SK-N-DZ (cell line): ENCODE data around the gene JOSD1.
A peak's percentile ranks its signal among the peaks of the same experiment; 100 is the strongest.
"Not testable (repeated sequence)": the region's sequence is repeated elsewhere in the genome, so short reads cannot be mapped to it uniquely, and the experiment has no call there.

ENCODE experiments used
- DNase-seq: peaks from one replicate; pipeline ENCODE4 v3.0.0-alpha.2; 2015; ENCODE audit warnings: low spot score

Gene JOSD1

DNA sequence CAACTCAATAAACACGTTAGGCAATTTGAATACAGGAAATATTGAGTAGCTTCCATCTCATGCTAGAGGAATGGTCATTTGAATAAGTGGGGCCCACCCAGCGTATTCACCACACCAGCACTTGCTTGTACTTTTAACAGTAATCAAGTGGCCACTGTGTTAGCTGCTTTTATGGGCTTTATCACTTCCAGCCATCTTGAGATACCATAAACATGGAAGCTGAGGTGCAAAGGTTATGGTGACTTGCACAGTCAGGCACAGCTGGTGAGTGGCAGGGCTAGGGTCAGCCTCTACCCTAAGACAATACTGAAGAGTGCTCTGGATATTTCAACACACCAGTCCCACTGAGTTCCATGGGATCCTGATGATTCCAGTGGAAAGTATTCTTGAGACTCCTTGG is 6.7 kb downstream of the JOSD1 start:
- no peak for DNase-seq

DNA sequence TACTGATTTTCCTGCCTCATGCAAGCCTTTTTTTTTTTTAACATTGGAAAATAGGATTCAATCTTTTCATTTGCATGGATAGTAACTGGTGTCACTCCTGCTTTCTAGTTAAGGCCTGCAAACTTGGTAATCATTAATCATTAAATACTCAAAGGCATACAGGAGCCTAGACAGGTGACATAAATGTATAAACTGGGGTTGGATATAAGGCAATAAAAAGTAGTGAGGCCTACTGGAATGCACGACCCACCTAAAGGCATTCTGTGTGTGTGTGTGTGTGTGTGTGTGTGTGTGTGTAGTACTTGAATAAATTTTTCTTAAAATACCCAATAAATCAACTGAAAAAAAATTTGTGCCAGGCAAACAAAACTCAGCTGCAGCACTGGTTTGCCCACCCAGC is 11.1 kb downstream of the JOSD1 start:
- no peak for DNase-seq

DNA sequence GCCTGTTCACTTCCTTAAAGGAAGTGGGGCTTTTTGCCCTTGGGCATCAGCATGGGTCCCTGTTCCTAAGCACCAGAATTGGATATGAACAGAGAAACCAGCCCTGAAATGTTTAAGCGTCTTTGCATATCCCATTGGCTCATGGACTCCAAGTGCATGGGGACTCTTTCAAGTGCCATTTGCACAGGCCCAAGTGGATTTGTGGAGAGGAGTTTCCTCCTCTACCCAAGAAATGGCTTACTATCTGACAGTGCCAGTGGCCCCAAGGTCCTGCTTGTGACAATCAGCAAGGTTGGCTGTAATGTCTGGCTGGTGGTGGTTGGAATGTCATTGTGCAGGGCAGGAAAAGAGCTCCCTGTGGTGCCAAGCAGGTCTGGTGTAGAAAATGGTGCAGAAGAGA is 15.0 kb downstream of the JOSD1 start:
- no peak for DNase-seq

DNA sequence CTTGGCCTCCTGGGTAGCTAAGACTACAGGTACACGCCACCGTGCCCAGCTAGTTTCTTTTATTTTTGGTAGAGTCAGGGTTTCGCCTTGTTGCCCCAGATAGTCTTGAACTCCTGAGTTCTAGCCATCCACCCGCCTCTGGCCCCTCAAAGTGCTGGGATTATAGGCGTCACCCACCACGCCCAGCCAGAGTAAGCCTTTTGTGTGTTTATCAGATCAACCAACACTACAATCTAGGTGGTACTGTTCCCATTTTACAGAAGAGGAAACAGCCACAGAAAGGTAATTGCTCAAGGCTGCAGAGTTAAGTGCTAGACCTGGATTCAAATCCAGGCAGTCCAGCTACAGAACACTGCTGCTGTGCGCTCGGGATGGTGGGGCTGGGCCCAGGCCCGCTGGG is 15.8 kb downstream of the JOSD1 start:
- DNase-seq: no peak

DNA sequence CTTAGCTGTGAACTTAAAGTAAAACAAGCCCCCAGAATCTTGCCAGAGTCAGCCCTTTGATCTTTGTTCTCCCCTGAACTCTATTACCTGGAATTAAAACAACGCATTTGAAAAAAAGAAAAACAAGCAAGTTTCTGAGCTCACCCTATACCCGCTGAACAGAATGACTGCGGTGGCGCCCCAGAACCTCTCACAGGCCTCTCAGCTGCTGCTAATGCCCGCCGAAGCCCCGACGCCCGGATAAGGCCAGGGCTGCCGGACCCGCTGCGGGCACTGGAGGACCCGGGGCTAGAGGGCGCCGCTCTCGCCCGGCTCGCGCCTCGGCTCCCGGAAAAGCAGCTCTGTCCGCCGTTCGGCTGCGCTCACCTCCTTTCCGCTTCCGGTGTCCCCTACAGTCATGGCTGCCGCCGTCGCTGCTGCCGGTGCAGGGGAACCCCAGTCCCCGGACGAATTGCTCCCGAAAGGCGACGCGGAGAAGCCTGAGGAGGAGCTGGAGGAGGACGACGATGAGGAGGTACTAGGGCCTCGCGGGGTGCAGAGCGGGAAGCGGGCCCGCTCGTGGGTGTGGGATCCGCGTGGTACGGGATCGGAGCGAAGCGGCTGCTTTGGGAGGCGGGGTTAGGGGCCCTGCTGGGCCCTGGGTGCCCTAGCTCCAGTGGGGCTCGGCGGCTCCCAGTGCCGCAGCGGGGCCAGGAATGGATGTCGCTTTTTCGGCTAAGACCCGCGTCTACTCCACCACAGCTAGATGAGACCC is 19.0 kb downstream of the JOSD1 start, which contains the start of gene TOMM22:
Gene TOMM22, plus strand, starts transcription at position 376 of the 754 bp plus-strand sequence. Its CDS starts 22 bp downstream, at position 398.
- DNase-seq: peak; percentile 85

DNA sequence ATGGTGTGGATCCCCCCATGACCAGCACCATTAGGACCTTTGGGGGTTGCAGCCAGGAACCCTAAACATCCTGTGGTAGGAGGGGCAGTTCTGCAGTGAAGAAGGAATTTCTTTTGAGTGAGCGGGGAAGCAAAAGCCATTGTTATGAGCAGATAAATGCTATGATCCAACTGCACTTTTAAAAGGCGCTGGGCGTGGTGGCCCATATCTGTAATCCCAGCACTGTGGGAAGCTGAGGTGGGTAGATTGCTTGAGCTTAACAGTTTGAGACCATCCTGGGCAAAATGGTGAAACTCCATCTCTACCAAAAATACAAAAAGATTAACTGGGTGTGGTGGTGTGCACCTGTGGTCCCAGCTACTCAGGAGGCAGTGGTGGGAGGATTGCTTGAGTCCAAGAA is 24.9 kb downstream of the JOSD1 start:
- no peak for DNase-seq

DNA sequence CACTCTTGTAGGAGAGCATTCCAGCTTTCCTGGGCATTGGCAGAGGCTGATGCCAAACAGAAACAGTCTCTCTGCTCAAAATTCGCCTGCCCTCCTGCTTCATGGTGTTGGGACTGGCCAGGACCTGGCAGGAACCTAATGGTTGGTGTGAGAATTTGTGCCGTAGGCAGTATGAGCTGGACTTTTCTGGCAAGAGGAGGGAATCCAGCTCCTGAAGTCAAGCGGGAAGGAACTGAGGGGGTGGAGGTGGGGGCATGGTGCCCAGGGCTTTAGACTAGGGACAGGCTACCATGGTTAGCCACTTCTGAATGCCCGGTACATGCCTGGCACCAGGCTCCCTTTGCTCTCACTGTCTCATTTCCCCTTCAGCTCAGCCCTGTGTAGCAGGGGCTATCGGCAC is 25.9 kb downstream of the JOSD1 start:
- DNase-seq: no peak

DNA sequence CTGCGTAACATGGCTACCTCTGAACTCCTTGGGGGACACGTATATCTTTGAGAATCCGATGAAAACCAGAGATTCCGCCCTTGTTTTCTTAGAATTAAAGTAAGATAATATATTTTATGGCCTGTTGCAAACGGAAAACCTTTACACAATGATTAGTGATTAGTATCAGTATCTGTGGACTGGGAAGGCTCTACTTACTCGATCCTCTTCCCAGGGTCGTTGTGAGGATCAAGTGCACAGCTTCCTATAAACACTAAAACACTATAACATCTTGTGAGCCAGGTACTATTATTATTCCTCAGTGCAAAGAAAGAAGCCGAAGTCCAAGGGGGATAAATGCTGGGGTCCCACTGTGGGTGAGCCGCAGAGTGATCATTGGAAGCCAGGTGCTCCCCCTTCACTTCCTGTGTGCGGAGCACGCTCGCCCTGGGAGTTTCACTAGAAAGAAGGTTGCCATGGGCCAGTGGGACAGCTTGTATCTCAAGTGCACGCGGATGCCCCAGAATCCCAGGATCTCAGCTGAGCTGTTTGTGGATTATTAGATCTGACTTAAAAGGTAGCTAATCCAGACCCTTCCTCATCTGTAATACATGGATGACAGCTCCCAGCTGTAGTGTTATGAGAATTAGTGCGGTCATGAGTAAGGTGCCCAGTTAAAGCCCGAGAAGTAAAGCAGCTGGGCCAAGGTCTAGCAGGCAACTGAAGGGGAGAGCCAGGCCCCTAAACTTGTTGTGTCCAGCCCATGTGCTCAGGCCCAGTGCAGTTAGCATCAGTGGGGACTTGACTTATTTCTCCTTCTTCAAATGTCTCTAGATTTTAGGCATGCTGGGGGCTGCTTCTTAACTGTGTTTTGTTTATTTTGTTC is 43.5 kb downstream of the JOSD1 start:
- peak; percentile 31 for DNase-seq

DNA sequence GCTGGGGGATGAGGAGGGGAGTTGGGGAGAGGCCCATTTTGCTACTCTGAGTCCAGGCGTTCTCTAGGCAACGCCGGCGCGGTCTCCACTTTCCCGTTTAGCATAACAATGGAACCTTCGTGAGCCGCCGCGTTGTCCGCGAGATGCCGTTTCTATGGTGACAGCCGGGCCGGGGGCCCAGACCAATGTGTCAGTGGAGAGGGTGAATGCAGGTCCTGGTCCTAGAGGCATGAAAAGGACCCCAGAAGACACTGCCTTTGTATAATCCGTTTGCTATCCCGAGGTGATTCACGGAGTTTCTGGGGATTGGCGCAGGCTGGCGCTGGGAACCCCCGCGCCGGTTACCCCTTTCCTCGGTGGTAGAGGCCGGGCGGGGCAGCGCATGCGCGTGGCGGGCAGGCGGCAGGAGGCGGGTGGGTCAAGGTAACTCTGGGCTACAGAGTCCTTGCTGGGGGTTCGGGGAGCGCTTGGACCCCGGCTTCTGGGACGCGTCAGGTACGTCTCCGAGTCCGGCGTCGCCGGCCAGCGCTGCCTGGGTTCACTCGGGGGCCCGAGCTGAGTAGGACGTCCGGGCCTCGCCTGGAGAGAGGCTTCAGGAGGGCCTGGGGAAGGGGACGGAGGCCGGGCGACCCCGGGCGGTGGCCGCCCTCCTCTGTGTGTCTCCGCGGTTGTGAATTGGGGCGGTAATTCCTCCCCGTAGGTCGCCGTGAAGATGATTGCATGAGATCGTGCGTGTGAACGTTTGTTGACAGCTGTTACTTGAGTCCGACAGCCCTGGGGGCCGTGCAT is 44.3 kb downstream of the JOSD1 start, which contains the start of the genes CBY1 and FAM227A:
Gene CBY1, plus strand, starts transcription at position 383 of the 789 bp plus-strand sequence. CDS start 11,417 bp downstream, outside the sequence.
Gene FAM227A, minus strand, starts transcription at position 137 of the 789 bp plus-strand sequence. CDS start 6,224 bp downstream, outside the sequence.
- DNase-seq: peak; percentile 85

DNA sequence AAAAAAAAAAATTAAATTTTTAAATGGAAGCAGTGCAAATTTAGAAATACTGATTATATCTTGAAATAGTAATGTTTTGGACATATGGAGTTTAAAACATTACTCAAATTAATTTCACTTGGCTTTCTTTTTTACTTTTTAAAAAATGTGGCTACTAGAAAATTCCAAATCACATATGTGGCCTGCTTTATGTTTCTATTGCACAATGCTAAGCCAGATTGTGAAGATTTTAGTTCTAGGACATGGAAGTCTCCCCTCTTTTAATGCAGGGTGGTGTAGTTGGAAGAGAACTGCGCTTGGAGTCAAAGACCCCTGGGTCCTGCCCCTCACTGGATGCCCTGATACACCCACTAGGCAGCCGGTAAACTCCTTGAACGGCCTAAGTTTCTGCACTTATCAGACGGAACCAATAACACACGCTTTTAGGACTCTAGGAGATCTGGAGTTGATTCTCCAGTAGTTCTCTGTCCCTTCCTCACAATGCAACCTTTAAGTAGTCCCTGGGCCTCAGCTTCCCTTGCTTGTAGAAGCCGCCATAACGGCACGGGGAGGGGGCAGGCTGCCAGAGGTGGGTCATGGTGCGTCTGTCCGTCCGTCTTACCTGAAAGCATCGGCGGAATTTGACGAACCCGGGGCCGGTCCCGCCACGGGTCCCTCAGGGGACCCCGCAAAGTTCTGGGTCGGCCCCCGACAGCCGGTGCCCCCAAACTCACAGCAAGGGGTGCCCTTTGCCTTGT is 45.1 kb downstream of the JOSD1 start:
- peak; percentile 41 for DNase-seq

DNA sequence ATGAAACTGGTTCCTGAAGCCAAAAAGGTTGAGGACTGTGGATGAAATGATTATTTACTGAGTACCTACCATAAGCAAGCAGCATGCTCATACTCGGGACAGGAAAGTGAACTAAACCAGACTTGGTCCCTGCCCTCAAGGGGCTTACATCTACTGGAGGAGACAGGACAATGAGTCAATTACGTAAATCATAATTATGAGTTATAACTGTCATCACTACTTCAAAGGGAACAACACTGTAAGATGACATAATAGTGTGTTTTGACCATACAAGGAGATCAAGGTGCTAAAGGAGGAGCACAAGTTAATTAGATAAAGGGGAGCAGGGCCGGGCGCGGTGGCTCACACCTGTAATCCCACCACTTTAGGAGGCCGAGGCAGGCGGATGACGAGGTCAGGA is 47.0 kb downstream of the JOSD1 start:
- DNase-seq: no peak

DNA sequence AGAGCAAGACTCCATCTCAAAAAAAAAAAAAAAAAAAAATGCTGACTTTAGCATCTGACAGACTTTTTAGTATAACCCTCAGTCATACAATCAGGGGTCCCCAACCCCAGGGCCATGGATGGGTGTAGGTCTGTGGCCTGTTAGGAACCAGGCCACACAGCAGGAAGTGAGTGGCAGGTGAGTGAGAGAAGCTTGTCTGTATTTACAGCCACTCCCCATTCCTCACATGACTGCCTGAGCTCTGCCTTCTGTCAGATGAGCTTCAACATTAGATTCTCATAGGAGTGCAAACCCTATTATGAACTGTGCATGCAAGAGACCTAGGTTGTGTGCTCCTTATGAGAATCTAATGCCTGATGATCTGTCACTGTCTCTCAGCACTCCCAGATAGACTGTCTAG is 47.9 kb downstream of the JOSD1 start:
- DNase-seq: no peak

DNA sequence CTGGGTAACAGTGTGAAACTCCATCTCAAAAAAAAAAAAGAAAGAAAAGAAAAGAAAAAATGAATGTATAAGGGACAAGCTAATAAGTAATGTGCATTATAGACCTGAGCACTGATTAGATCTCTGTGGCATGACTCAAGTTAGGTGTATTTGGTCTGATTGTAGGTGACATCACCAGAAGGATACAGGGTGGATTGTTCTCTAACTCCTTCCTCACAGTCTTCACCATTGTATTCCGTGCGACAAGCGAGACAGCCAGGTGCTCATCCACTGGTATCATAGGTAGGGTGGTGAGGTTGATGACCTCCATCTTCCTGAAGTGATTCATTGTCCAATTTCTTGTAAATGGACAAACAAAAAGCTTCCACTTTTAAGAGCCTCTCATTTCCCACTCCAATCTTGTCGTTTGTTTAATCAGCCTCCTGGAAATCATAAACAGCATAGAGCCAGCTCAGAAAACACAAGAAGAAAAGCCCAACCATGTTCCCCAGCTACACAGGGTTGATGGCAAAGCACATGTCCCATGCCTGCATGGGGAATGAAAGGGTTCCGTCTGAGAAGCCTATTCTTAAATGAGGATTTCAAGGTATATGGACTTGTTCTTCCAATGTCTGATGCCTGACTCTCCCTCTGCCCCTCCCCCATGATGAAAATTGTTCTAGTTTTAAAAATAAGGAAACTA is 50.8 kb downstream of the JOSD1 start:
- no peak for DNase-seq

DNA sequence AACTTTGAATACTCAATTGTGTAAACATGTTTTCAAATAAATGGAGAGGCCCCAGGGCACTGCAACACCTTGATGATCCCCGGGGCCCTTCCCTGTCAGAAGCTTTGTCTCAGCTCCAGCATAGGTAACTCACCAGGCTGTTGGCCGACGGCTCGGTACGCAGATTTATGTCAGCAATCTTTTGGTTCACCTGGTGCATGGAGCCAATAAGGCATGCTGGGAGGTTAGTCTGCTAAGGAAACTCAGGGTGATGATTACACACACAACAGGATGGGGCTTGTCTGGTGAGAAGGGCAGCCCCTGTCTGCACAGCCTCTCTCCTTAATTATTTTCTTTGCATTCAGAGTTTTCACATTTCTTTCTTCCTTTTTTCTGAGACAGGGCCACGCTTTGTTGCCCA is 55.3 kb downstream of the JOSD1 start:
- no peak for DNase-seq

DNA sequence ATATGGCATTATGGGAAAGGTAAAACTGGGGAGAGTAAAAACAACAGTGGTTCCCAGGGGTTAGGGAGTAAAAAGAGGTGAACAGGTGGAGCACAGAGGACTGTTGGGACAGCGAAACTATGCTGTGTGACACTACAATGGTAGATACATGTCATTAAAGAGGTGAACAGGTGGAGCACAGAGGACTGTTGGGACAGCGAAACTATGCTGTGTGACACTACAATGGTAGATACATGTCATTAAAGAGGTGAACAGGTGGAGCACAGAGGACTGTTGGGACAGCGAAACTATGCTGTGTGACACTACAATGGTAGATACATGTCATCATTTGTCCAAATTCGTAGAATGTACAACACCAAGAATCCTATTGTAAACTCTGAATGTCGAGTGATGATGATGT is 56.5 kb downstream of the JOSD1 start:
- not testable (repeated sequence) for DNase-seq

DNA sequence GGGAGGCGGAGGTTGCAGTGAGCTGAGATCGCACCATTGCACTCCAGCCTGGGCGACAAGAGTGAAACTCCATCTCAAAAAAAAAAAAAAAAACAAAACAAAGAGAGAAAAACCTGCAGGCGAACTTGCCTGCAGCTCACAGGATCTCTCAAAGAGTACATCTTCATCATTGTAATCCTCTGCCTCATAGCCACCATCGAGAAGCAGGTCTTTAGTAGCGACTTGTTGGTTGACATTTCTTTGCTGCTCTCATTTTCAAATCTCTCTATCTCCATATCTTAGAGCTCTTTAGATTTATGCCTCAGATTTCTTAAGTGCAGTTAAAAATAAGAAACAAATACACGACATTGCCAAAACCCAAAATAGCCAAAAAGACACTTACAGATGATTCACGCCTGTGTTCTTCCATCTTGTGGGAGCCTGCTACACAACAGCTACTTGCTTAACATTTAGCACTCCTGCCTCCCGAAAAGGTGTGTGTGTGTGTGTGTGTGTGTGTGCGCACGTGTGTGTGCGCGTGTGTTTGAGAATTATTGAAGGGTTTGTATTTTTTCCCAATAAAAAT is 59.2 kb downstream of the JOSD1 start:
- DNase-seq: no peak

DNA sequence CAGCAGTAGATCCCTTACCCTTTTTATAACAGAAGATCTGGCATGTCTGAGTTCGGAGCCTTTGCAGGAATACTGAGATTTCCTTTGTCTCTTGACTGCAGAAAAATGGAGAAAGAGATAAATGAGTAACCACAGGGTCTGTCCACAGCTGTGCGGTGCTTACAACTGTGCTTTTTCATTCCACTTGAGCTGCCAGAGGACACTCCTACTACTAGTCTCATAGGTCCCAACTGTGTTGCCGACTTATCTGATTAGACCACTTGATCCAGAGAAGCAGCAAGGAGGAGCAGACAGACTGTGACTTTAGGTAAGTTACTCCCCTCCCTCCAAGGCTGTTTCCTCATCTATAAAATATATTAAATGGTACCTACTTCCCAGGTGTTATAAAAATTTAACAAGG is 62.0 kb downstream of the JOSD1 start:
- no peak for DNase-seq

DNA sequence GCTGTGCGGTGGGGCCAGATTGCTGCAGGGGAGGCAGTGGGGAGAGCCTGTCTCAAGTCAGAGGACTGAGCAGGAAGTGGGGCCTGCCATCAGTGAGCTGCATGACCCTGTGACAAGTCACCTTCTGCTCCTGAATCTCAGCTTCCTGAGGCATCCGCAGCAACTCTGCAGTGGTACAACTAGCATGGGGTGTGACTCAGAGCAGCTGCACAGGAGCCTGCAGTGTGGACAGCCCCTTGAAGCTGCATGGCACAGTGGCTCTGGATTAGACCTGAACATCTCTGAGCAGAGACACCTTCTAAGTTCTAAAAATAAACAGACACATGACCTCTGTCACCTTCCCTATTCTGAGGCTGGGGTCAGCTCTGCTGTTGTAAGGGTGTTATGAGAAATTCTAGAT is 62.5 kb downstream of the JOSD1 start:
- DNase-seq: no peak
